Panc1 (cell line): ENCODE data around the gene CDC42BPA. TPM values are rescaled to one million over a fixed set of nuclear protein-coding genes. Genes with fewer than 3 reads are reported as not detected.

Experiments
- ATAC-seq: fragments of 200-7000 bp; cut with Tn5 transposase; 2 replicates; pipeline ENCODE4 v1.9.1; 2020; ENCODE audit warnings: mild to moderate bottlenecking, moderate library complexity
- BruUV-seq: library from RNA; stranded (reverse); fragments of 400-500 nt; replicated peaks from 2 replicates; lab custom pipeline; 2021; lab: Mats Ljungman, UMichigan
- CTCF ChIA-PET: fragments of 300-600 bp; sonication (Branson Sonifier 250); formaldehyde crosslinking; loops from one replicate; lab custom pipeline; 2022; ENCODE audit warnings: antibody characterized with exemption; lab: Charles Lee
- POLR2A ChIA-PET: fragments of 300-600 bp; sonication (Branson Sonifier 250); formaldehyde crosslinking; loops from one replicate; lab custom pipeline; 2022; ENCODE audit warnings: antibody characterized with exemption; lab: Charles Lee
- DNase-seq: peaks from one replicate; pipeline ENCODE4 v3.0.0-alpha.2; 2010; ENCODE audit warnings: low read depth, low spot score
- H3K27ac ChIP-seq: 2 replicates; pipeline ENCODE4 v1.5.1; 2011; ENCODE audit warnings: mild to moderate bottlenecking, low read length, inconsistent platforms
- H3K27me3 ChIP-seq: fragments of 200-500 bp; sonication (Bioruptor generic); 2 replicates; pipeline ENCODE4 v1.6.0; 2014; ENCODE audit warnings: low read length, inconsistent platforms; ENCODE audit not compliant: control insufficient read depth, insufficient read depth
- H3K36me3 ChIP-seq: fragments of 200-500 bp; sonication (Bioruptor generic); 2 replicates; pipeline ENCODE4 v1.5.1; 2014; ENCODE audit warnings: inconsistent platforms, mild to moderate bottlenecking, low read length, moderate library complexity; ENCODE audit not compliant: control insufficient read depth, insufficient read depth
- H3K4me1 ChIP-seq: 2 replicates; pipeline ENCODE4 v1.5.1; 2011; ENCODE audit warnings: inconsistent platforms, mild to moderate bottlenecking, low read length, moderate library complexity; ENCODE audit not compliant: control insufficient read depth, insufficient read depth
- H3K4me3 ChIP-seq, 2 experiments: 2 replicates each; pipeline ENCODE4 v1.5.1; 2011 to 2012; ENCODE audit warnings: low read depth in 2 of 2, low read length in 2 of 2, mild to moderate bottlenecking in 2 of 2, inconsistent platforms in 1 of 2, moderate library complexity in 1 of 2
- H3K9me3 ChIP-seq: fragments of 200-500 bp; sonication (Bioruptor generic); 2 replicates; pipeline ENCODE4 v1.5.1; 2014; ENCODE audit warnings: low read depth, mild to moderate bottlenecking, inconsistent platforms, low read length, moderate library complexity; ENCODE audit not compliant: control insufficient read depth, insufficient read depth
- CTCF ChIP-seq: fragments of 450-650 bp; IDR thresholded peaks from 2 replicates; pipeline ENCODE4 v1.5.1; 2017; ENCODE audit warnings: mild to moderate bottlenecking
- POLR2AphosphoS5 ChIP-seq: IDR thresholded peaks from 2 replicates; pipeline ENCODE4 v1.6.1; 2012; ENCODE audit warnings: mild to moderate bottlenecking, low read depth, low read length, moderate library complexity
- REST ChIP-seq, 2 experiments: IDR thresholded peaks; 2 replicates each; pipeline ENCODE4 v1.6.1; 2011 to 2012; ENCODE audit warnings: low read depth in 2 of 2, control low read depth in 1 of 2, low read length in 1 of 2, mild to moderate bottlenecking in 1 of 2, moderate library complexity in 1 of 2; ENCODE audit not compliant: insufficient read depth in 1 of 2
- SIN3A ChIP-seq: IDR thresholded peaks from 2 replicates; pipeline ENCODE4 v1.6.1; 2012; ENCODE audit warnings: low read depth, mild to moderate bottlenecking, low read length, moderate library complexity, borderline replicate concordance; ENCODE audit not compliant: insufficient read depth
- TCF7L2 ChIP-seq: IDR thresholded peaks from 2 replicates; pipeline ENCODE4 v1.6.1; 2011; ENCODE audit warnings: mild to moderate bottlenecking, low read depth, low read length, inconsistent platforms
- in situ Hi-C: cut with HindIII; loops from 2 replicates; pipeline ENCODE4 v1.10.0; 2016; ENCODE audit warnings: low sequenced_read_pairs, low pct_unique_long_range_greater_than_20kb
- intact Hi-C: fragments of 100-400 bp; cut with micrococcal nuclease; formaldehyde crosslinking; loops from one replicate; pipeline ENCODE4 v1.10.0; 2022; ENCODE audit not compliant: unreplicated experiment
- total RNA-seq: library from RNA; stranded (reverse); gene quantifications from one replicate; pipeline ENCODE4 v1.2.1, GENCODE V29; 2021; ENCODE audit not compliant: unreplicated experiment

CDC42BPA gene
- total RNA-seq, 1 experiment from 2014 or later = 32.8 TPM

DNA sequence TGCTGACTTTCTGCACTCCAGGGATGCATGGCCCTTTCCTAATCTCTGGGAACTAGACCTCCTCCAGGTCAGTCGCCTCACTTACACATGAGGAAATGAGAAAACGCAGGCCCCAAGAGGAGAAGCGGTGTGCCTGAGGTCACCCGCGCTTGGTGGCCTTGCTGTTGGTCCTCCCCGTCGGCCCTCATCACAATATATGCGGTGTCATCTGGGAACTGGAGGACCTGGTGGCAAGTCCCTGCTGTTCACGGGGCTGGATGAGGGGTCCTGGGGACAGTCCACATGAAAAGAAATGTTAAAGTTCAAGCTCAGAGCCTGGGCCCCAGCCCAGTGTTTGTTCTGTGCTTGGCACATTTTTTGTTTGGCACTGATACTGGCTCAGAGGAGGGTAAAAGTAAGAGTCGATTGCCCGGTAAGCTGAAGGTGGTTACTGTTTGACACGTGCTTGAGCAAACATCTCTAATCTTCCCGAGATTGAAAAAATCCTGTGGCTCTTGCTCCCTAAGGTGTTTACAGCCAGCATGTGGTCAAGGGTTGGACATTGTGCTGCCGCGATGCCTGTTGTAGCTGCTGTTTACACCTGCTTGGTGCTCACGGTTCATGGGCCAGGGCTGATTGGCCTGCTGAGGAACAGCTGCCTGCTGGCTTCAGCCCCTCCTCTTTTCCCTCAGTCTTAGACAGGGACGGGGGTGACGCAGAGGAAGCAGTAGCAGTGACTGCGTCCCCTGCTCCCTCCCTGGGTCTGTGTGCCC is 373.0 kb downstream of the CDC42BPA start:
- CTCF ChIA-PET = interaction anchor here (0.6 kb wide), 1 partner anchor 1059 kb away, joined by 3 read pairs; no protein-coding TSS in a partner anchor
- in situ Hi-C loops = no loop called here
- peak; percentile 52 for ATAC-seq

GRCh38 chr1:226943927-226944326 is 374.4 kb downstream of the CDC42BPA start:
- intact Hi-C loops = no loop called here
- Histone ChIP-seq H3K4me3 (no peak overlapping the region), H3K27me3 (no peaks in the 10 kb centered on the region), H3K9me3 (no peaks in the 10 kb centered on the region), H3K36me3 (no peaks in the 10 kb centered on the region; the same call in 1 of the 2 replicates), H3K4me1 (peaks cover 28% of the 10 kb centered on the region), H3K27ac (no peak overlapping the region)
- no peak for TF ChIP-seq CTCF
- TF ChIP-seq REST (IDR thresholded peaks at IDR 0.05; ENCODE audit: insufficient read depth in 1 of 2, low read depth in 2 of 2, low read length in 1 of 2) = no peak
- TF ChIP-seq SIN3A = no peak
- no peak for TF ChIP-seq POLR2AphosphoS5
- no peak for TF ChIP-seq TCF7L2
- no TSS peak for BruUV-seq
- no peak for DNase-seq
- CTCF ChIA-PET = no interaction called here
- in situ Hi-C loops = no loop called here
- no peak for ATAC-seq
- POLR2A ChIA-PET = no interaction called here

More for the DNA sequence above, 373.0 kb downstream of the CDC42BPA start:
- TF ChIP-seq SIN3A (no peak), POLR2AphosphoS5 (no peak), REST (IDR thresholded peaks at IDR 0.05; ENCODE audit: insufficient read depth in 1 of 2, low read depth in 2 of 2, low read length in 1 of 2) (no peak), TCF7L2 (no peak), CTCF (no peak)
- POLR2A ChIA-PET = interaction anchor here (0.6 kb wide), 1 partner anchor 15 kb away, joined by 3 read pairs; no protein-coding TSS in a partner anchor
- no peaks in the 10 kb centered on the region for H3K9me3 ChIP-seq
- no peak for DNase-seq
- H3K27ac ChIP-seq = peak overlapping the region; percentile 69
- intact Hi-C loops = no loop called here
- H3K36me3 ChIP-seq = no peaks in the 10 kb centered on the region; the same call in 1 of the 2 replicates
- BruUV-seq = no TSS peak
- peaks cover 26% of the 10 kb centered on the region for H3K4me1 ChIP-seq
- no peaks in the 10 kb centered on the region for H3K27me3 ChIP-seq
- no peak overlapping the region for H3K4me3 ChIP-seq
